IMR-90 (cell line): Measurements from ENCODE around the gene MTIF3. TPM values are rescaled to one million over a fixed set of nuclear protein-coding genes. Genes with fewer than 3 reads are reported as not detected.

ENCODE experiments used
- ATAC-seq: fragments of 200-7000 bp; cut with Tn5 transposase; 2 replicates; pipeline ENCODE4 v1.9.1; 2020; ENCODE audit warnings: low read depth, mild to moderate bottlenecking, moderate library complexity
- BruUV-seq: library from RNA; stranded (reverse); fragments of 400-500 nt; replicated peaks from 2 replicates; lab custom pipeline; 2021; lab: Mats Ljungman, UMichigan
- CTCF ChIA-PET: fragments of 300-600 bp; formaldehyde crosslinking; extraction: SDS; loops from one replicate; lab custom pipeline; 2021; ENCODE audit warnings: antibody characterized with exemption; lab: Yijun Ruan, JAX
- POLR2A ChIA-PET: fragments of 300-600 bp; sonication (Branson Sonifier 250); formaldehyde crosslinking; loops from one replicate; lab custom pipeline; 2022; ENCODE audit warnings: antibody characterized with exemption; ENCODE audit not compliant: unreplicated experiment; lab: Charles Lee
- DNase-seq: peaks from one replicate; pipeline ENCODE4 v3.0.0; 2013
- H2AFZ ChIP-seq: replicated peaks from 2 replicates; pipeline ENCODE3; 2013; ENCODE audit warnings: low read length, mild to moderate bottlenecking; ENCODE audit not compliant: poor library complexity
- H2AK5ac ChIP-seq: 2 replicates; pipeline ENCODE4 v1.6.1; 2013; ENCODE audit warnings: low read depth, low read length, inconsistent platforms
- H2AK9ac ChIP-seq: replicated peaks from 2 replicates; pipeline ENCODE3; 2013; ENCODE audit warnings: mild to moderate bottlenecking, low read depth, low read length, moderate library complexity; ENCODE audit not compliant: poor library complexity
- H2BK120ac ChIP-seq: 2 replicates; pipeline ENCODE4 v1.6.1; 2013; ENCODE audit warnings: low read depth, low read length, inconsistent platforms
- H2BK15ac ChIP-seq: 3 replicates; pipeline ENCODE4 v1.6.1; 2013; ENCODE audit warnings: low read depth, low read length, inconsistent platforms
- H2BK20ac ChIP-seq: 2 replicates; pipeline ENCODE4 v1.6.1; 2013; ENCODE audit warnings: low read depth, mild to moderate bottlenecking, inconsistent platforms, low read length, moderate library complexity
- H2BK5ac ChIP-seq: 2 replicates; pipeline ENCODE4 v1.6.1; 2013; ENCODE audit warnings: mild to moderate bottlenecking, low read depth, low read length, inconsistent platforms; ENCODE audit not compliant: poor library complexity, severe bottlenecking
- H3K14ac ChIP-seq: replicated peaks from 2 replicates; pipeline ENCODE4 v1.6.1; 2013; ENCODE audit warnings: low read depth, low read length, inconsistent platforms
- H3K18ac ChIP-seq: 2 replicates; pipeline ENCODE4 v1.6.1; 2013; ENCODE audit warnings: low read depth, low read length, control low read depth
- H3K23ac ChIP-seq: 2 replicates; pipeline ENCODE4 v1.6.1; 2013; ENCODE audit warnings: low read depth, low read length, inconsistent platforms
- H3K27ac ChIP-seq: 2 replicates; pipeline ENCODE4 v1.5.1; 2013; ENCODE audit warnings: mild to moderate bottlenecking, control low read depth, low read length; ENCODE audit not compliant: insufficient read depth
- H3K27me3 ChIP-seq: 2 replicates; pipeline ENCODE4 v1.6.1; 2013; ENCODE audit warnings: low read length; ENCODE audit not compliant: control insufficient read depth, insufficient read depth
- H3K36me3 ChIP-seq: 2 replicates; pipeline ENCODE4 v1.6.1; 2013; ENCODE audit warnings: low read length, mixed read lengths; ENCODE audit not compliant: control insufficient read depth, insufficient read depth
- H3K4ac ChIP-seq: 2 replicates; pipeline ENCODE4 v1.6.1; 2013; ENCODE audit warnings: low read depth, low read length, inconsistent platforms
- H3K4me1 ChIP-seq: 2 replicates; pipeline ENCODE4 v1.6.1; 2013; ENCODE audit warnings: low read length, mixed read lengths; ENCODE audit not compliant: control insufficient read depth, insufficient read depth
- H3K4me2 ChIP-seq: 2 replicates; pipeline ENCODE4 v1.6.1; 2013; ENCODE audit warnings: low read depth, mild to moderate bottlenecking, control low read depth, low read length, moderate library complexity
- H3K4me3 ChIP-seq: 2 replicates; pipeline ENCODE4 v1.5.1; 2013; ENCODE audit warnings: low read depth, mild to moderate bottlenecking, control low read depth, low read length, moderate library complexity; ENCODE audit not compliant: insufficient read depth
- H3K56ac ChIP-seq: 2 replicates; pipeline ENCODE4 v1.6.1; 2013; ENCODE audit warnings: low read length, inconsistent platforms; ENCODE audit not compliant: insufficient read depth; ENCODE audit errors: extremely low read depth
- H3K79me1 ChIP-seq, 2 experiments: 2 replicates each; pipeline ENCODE4 v1.6.1; 2013; ENCODE audit warnings: low read length in 2 of 2, inconsistent platforms in 1 of 2, low read depth in 1 of 2
- H3K9ac ChIP-seq: 2 replicates; pipeline ENCODE4 v1.6.1; 2013; ENCODE audit warnings: low read depth, low read length, control low read depth
- H3K9me1 ChIP-seq: 2 replicates; pipeline ENCODE4 v1.6.1; 2013; ENCODE audit warnings: low read length, inconsistent platforms; ENCODE audit not compliant: insufficient read depth
- H3K9me3 ChIP-seq: 2 replicates; pipeline ENCODE4 v1.6.1; 2013; ENCODE audit warnings: low read length; ENCODE audit not compliant: control insufficient read depth, insufficient read depth
- H4K20me1 ChIP-seq: 2 replicates; pipeline ENCODE4 v1.6.1; 2013; ENCODE audit warnings: low read length, inconsistent platforms; ENCODE audit not compliant: insufficient read depth
- H4K5ac ChIP-seq: 2 replicates; pipeline ENCODE4 v1.6.1; 2013; ENCODE audit warnings: mild to moderate bottlenecking, low read depth, low read length, control low read depth
- H4K8ac ChIP-seq, 2 experiments: 2 replicates each; pipeline ENCODE4 v1.6.1; 2013; ENCODE audit warnings: low read depth in 2 of 2, low read length in 2 of 2, control low read depth in 1 of 2, inconsistent platforms in 1 of 2
- H4K91ac ChIP-seq: 2 replicates; pipeline ENCODE4 v1.6.1; 2013; ENCODE audit warnings: low read depth, low read length, inconsistent platforms; ENCODE audit not compliant: insufficient read depth
- BHLHE40 ChIP-seq: fragments of 150-350 bp; IDR thresholded peaks from 2 replicates; pipeline ENCODE4 v1.6.1; 2016; ENCODE audit warnings: mild to moderate bottlenecking, low read depth, low read length
- CEBPB ChIP-seq: IDR thresholded peaks from 2 replicates; pipeline ENCODE4 v1.6.1; 2012; ENCODE audit warnings: low read depth, low read length, improper control_type of control experiment
- CHD1 ChIP-seq: IDR thresholded peaks from 2 replicates; pipeline ENCODE4 v1.6.1; 2012; ENCODE audit warnings: low read depth, low read length, improper control_type of control experiment
- CTCF ChIP-seq: conservative IDR thresholded peaks from 2 replicates; pipeline ENCODE4 v1.5.1; 2012; ENCODE audit warnings: mild to moderate bottlenecking, low read depth, low read length, improper control_type of control experiment
- ELK1 ChIP-seq: fragments of 150-350 bp; IDR thresholded peaks from 2 replicates; pipeline ENCODE4 v1.6.1; 2016; ENCODE audit warnings: low read depth, mild to moderate bottlenecking, low read length, moderate library complexity, borderline replicate concordance
- FOS ChIP-seq: fragments of 150-350 bp; IDR thresholded peaks from 2 replicates; pipeline ENCODE4 v1.6.1; 2016; ENCODE audit warnings: low read depth, low read length
- MAFK ChIP-seq: IDR thresholded peaks from 2 replicates; pipeline ENCODE4 v1.6.1; 2012; ENCODE audit warnings: low read depth, low read length, improper control_type of control experiment
- MAZ ChIP-seq: IDR thresholded peaks from 2 replicates; pipeline ENCODE4 v1.6.1; 2012; ENCODE audit warnings: low read depth, mild to moderate bottlenecking, low read length, improper control_type of control experiment, moderate library complexity, borderline replicate concordance
- MXI1 ChIP-seq: IDR thresholded peaks from 2 replicates; pipeline ENCODE4 v1.6.1; 2012; ENCODE audit warnings: low read depth, mild to moderate bottlenecking, low read length, moderate library complexity, borderline replicate concordance
- NFE2L2 ChIP-seq: fragments of 150-350 bp; IDR thresholded peaks from 2 replicates; pipeline ENCODE4 v1.6.1; 2016; ENCODE audit warnings: low read depth, mild to moderate bottlenecking, low read length
- POLR2A ChIP-seq: IDR thresholded peaks from 2 replicates; pipeline ENCODE4 v1.6.1; 2012; ENCODE audit warnings: mild to moderate bottlenecking, low read depth, low read length
- RAD21 ChIP-seq: IDR thresholded peaks from 2 replicates; pipeline ENCODE4 v1.6.1; 2012; ENCODE audit warnings: low read length, improper control_type of control experiment
- RCOR1 ChIP-seq: IDR thresholded peaks from 2 replicates; pipeline ENCODE4 v1.6.1; 2012; ENCODE audit warnings: mild to moderate bottlenecking, low read length, improper control_type of control experiment; ENCODE audit not compliant: insufficient replicate concordance
- RFX5 ChIP-seq: IDR thresholded peaks from 2 replicates; pipeline ENCODE4 v1.8.0; 2012; ENCODE audit warnings: low read depth, mild to moderate bottlenecking, low read length, moderate library complexity
- SMC3 ChIP-seq: fragments of 150-350 bp; IDR thresholded peaks from 2 replicates; pipeline ENCODE4 v1.6.1; 2016; ENCODE audit warnings: low read depth, mild to moderate bottlenecking, antibody characterized with exemption, low read length, moderate library complexity
- USF2 ChIP-seq: fragments of 150-350 bp; IDR thresholded peaks from 2 replicates; pipeline ENCODE4 v1.6.1; 2017; ENCODE audit warnings: mild to moderate bottlenecking, antibody characterized with exemption, low read length, low read depth
- WGBS, 2 experiments: methylation state at CpG; one replicate each; pipeline versions ENCODE4 v1.1.5 to v1.1.7; 2013; ENCODE audit warnings: missing lambda C conversion rate in 2 of 2; ENCODE audit not compliant: insufficient read length in 1 of 2; ENCODE audit errors: extremely low coverage in 2 of 2; 5-methylcytosine and 5-hydroxymethylcytosine counted together
- dilution Hi-C: fragments of 300-500 bp; cut with HindIII; formaldehyde crosslinking; loops from one replicate; pipeline ENCODE4 v1.14.3; 2018; ENCODE audit warnings: low sequenced_read_pairs; ENCODE audit not compliant: unreplicated experiment
- in situ Hi-C: fragments of 300-500 bp; cut with MboI; formaldehyde crosslinking; loops from 3 replicates; pipeline ENCODE4 v1.14.3; 2019; ENCODE audit warnings: low sequenced_read_pairs, inconsistent platforms, mixed read lengths
- intact Hi-C: fragments of 100-400 bp; cut with micrococcal nuclease; formaldehyde crosslinking; loops from 2 replicates; pipeline ENCODE4 v1.10.0; 2022
- polyA plus RNA-seq, 3 experiments: library from polyadenylated mRNA; depleted of rRNA; stranded (reverse); fragments of >200 nt; gene quantifications; 2 replicates each; pipeline ENCODE4 v1.2.3, GENCODE V29; 2012; ENCODE audit warnings: low replicate concordance in 1 of 3
- total RNA-seq: library from RNA; depleted of rRNA; stranded (reverse); fragments of >200 nt; gene quantifications from 2 replicates; pipeline ENCODE4 v1.2.3, GENCODE V29; 2012

The MTIF3 gene
- total and polyA plus RNA-seq, 2 of the 4 experiments (the other 2 are of a cell fraction) = 31.7 to 41.0 TPM

GRCh38 chr13:27482983-27483382 is 32.6 kb upstream of the MTIF3 start:
- BruUV-seq = no TSS peak
- Histone ChIP-seq H3K36me3 (no peaks in the 10 kb centered on the region), H3K56ac (no peak overlapping the region), H3K4me3 (no peak overlapping the region), H3K4me1 (no peaks in the 10 kb centered on the region), H4K8ac (no peak overlapping the region), H3K23ac (no peak overlapping the region), H2BK15ac (no peak overlapping the region), H3K27ac (no peak overlapping the region), H4K5ac (no peak overlapping the region), H2AFZ (no peak overlapping the region), H2BK20ac (no peak overlapping the region), H3K27me3 (peaks cover 23% of the 10 kb centered on the region), H2AK9ac (no peak overlapping the region), H3K4me2 (no peak overlapping the region), H3K14ac (no peak overlapping the region), H2BK120ac (no peak overlapping the region), H3K4ac (no peak overlapping the region), H3K18ac (no peak overlapping the region), H3K9me3 (peaks cover 2% of the 10 kb centered on the region; the same call in 1 of the 2 replicates), H2AK5ac (no peak overlapping the region), H4K91ac (no peak overlapping the region), H3K9ac (no peak overlapping the region), H3K9me1 (no peaks in the 10 kb centered on the region), H4K20me1 (no peaks in the 10 kb centered on the region), H2BK5ac (no peak overlapping the region), H3K79me1 (no peaks in the 10 kb centered on the region)
- POLR2A ChIA-PET = no interaction called here
- ATAC-seq (no peak), DNase-seq (no peak)
- TF ChIP-seq USF2 (no peak), FOS (no peak), RCOR1 (no peak), CEBPB (no peak), ELK1 (no peak), MAFK (no peak), BHLHE40 (no peak), CHD1 (no peak), CTCF (no peak), RFX5 (no peak), MXI1 (no peak), RAD21 (no peak), SMC3 (no peak), NFE2L2 (no peak), POLR2A (no peak), MAZ (no peak)
- WGBS, 2 experiments = 60% methylated on average over 1 of the region's 7 CpGs; no CpG with 5 or more reads in 1 of the 2 experiments
- in situ Hi-C loops = no loop called here
- dilution Hi-C loops = no loop called here
- intact Hi-C loops = no loop called here
- CTCF ChIA-PET = no interaction called here
